ENCODE measurements around the gene UEVLD.
A peak's percentile ranks its signal among the peaks of the same experiment; 100 is the strongest.

The UEVLD gene

GRCh38 chr11:18580113-18580766 lies 8.3 kb downstream of the UEVLD start:
- no peak for FAIRE-seq

DNA sequence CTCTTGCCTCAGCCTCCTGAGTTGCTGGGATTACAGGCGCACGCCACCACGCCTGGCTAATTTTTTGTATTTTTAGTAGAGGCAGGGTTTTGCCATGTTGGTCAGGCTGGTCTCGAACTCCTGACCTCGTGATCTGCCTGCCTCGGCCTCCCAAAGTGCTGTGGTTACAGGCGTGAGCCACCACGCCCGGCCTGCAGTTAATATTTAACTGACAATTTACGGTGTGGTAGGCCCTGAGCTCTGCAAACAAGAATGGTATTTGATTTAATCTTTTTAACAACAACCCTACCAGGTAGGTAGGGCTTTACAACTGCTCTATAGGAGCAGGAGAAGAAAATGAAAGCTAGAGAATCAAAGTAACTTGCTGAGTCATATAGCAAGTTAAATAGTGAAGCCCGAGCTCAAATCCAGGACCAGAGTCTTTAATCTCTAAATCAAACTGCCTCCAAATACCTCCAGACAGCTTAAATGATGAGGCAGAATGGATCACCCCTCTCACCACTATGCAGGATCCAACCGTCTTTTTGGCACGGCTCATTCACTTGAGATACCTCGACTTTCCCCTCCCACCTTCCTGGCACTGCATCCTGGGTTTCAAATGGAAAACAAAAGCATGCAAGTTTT lies 9.4 kb downstream of the UEVLD start:
- FAIRE-seq, result no peak

GRCh38 chr11:18575361-18575760 lies 13.2 kb downstream of the UEVLD start:
- no peak for FAIRE-seq

DNA sequence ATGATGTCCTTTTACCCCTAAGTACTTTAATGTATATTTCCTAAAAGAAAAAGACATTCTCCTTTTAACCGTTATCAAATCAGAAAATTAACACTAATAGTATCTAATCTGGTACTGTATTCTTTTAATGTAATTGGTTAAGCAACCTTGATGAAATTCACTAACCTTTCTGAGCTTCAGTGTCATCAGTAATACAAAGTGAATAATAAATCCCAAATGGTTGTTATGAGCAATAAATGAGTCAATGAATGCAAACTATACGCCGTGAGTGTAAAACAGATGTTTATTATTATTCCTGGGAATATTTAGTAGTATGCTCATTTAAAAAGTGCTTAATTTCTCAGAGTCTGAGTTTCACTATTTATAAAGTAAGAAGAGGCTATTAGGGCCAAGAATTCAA lies 21.5 kb downstream of the UEVLD start:
- FAIRE-seq, result no peak

- no peak for FAIRE-seq
Observed at GRCh38 chr11:18566406-18566805, 22.1 kb downstream of the UEVLD start.

GRCh38 chr11:18564149-18564548 lies 24.4 kb downstream of the UEVLD start:
- no peak for FAIRE-seq

- FAIRE-seq, result no peak
Observed at GRCh38 chr11:18563090-18563730, 25.3 kb downstream of the UEVLD start.

DNA sequence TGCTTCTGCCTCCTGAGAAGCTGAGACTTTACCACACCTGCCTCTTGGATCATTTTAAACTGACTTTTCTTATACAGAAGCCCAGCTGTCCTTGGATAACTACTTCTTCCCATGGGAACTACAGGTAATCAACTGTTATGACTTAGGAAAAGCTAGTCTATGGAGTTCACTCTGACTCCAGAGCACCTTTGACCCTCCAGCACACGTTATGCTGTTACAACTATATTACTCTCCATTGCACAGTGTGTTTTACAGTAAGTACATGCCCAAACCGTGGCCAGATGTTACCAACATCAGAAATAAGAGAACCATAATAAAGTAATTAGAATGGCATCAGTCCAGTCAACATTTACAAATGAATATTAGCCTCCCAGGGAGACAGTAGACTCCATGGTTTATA lies 40.5 kb downstream of the UEVLD start:
- FAIRE-seq, result no peak

- peak; percentile 90 for FAIRE-seq
Observed at GRCh38 chr11:18540207-18541009, 48.1 kb downstream of the UEVLD start.

GRCh38 chr11:18536209-18536608 lies 52.3 kb downstream of the UEVLD start:
- no peak for FAIRE-seq

DNA sequence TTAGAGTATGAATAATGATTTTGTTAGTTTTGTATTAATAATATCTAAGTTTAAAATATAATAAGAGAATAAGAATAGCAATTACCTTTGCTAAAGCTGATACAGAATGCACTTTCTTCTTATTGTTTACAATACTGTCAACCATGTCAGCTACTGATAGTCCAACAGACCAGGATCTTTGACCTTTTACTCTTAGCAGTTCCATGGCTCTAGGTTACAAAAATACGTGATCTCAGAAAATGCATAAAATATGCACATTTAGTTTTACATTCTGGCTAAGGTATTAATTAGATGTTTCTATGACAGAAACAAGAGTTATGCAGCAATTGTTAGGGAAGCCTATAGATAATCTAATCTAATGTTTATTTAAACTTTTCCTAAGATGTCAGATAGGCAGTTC lies 54.3 kb downstream of the UEVLD start:
- FAIRE-seq, result no peak

DNA sequence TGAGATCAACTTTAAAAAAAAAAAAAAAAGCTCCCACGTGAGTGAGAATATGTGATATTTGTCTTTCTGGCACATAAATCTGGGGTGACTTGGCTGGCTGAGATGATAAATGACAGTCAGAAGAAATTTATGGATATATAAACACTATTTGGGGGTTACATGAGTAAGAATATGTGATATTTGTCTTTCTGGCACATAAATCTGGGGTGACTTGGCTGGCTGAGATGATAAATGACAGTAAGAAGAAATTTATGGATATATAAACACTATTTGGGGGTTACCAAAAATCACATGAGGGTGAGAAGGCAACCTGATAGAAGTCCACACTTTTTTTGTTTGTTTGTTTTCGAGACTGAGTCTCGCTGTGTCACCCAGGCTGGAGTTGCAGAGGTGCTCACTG lies 55.2 kb downstream of the UEVLD start:
- FAIRE-seq, result no peak

GRCh38 chr11:18527512-18527911 lies 61.0 kb downstream of the UEVLD start:
- no peak for FAIRE-seq

DNA sequence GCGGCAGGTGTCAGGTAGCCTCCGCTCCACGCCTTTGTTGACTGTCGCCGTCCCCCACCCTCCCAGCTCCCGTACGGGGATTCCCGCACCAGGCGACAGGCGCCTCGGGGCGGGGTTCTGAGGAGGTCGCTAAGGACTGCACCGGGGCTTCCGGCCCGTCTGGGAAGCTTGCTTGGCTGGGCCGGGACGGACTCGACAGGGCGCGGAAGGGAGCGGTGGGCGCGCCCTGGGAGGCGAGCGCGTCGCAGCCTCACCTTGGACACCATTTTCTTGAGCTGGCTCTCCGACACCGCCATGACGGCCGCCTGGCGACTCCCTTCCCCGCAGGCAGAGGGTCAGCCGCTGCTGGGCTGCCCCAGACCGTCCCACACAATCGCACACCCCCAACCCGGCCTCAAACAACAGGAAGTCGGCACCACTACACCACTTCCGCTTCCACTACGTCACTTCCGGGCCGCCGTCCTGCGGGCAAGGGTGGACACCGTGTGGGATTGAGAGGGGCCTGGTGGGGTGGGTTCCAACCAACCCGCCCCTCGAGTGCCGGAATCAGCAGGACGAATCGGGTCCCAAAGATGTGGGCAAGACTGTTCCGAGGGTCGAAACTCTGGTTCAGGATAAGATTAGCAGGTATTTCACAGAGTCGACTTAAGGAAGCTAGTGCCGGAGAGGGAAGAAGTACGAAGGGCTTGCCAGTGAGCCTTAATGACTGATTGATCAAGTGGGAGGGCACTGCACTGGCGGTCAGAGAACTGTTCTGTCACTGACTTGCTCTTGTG lies 61.8 kb downstream of the UEVLD start, which contains the start of gene TSG101:
Gene TSG101 (minus strand): TSS at position 422 of the 776 bp plus-strand sequence. CDS start 126 bp downstream, at position 296.
- peak; percentile 76 for FAIRE-seq

DNA sequence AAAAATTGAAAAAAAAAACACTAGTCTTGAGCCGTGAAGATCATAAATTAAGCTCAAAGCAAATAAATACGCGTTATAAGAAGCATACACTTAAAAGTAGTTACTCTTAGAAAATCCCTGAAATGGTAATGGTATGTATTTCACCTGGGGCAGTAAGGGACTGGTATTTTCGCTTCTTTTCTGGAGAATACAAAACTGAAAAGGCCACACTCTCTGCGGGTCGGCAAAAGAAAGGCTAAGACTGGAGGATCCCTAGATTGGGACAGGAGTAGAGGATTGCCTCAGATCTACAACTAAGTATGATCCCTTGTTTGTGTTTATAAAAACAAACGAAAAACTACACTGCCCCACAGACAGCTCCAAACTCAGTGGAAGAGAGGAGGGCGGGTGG lies 62.4 kb downstream of the UEVLD start:
- no peak for FAIRE-seq

- no peak for FAIRE-seq
Observed at GRCh38 chr11:18524248-18524647, 64.3 kb downstream of the UEVLD start.

GRCh38 chr11:18523084-18523483 lies 65.5 kb downstream of the UEVLD start:
- FAIRE-seq, result no peak

DNA sequence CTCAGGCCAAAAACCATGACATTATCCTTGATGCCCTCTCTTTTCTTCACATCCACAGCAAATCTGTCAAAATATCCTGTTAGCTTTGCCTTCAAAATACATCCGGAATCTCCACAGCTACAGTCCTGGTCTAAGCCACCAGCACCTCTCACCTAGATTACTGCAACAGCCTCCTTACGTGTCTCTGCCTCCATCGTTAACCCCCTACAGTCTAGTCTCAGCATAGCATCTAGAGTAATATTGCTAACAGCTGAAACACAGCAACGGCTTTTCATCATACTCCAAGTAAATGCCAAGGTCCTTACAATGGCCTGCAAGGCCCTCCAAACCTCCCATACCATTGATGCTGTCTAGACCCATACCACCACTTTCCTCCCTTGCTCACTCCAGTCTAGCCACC lies 66.1 kb downstream of the UEVLD start:
- no peak for FAIRE-seq

DNA sequence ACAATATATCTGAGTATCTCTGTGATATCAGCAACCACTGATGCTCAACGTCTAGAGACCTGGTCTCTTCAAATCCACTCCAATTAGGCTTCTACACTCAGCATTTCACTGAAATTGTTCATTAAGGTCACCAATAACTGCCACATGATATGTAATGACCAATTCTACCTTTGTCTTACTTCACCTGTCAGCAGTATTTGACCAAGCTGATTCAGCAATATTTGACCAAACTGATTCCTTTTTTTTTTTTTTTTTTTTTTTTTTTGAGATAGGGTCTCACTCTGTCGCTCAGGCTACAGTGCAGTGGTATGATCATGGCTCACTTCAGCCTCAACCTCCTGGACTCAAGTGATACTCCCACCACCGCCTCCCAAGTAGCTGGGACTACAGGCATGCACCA lies 67.4 kb downstream of the UEVLD start:
- FAIRE-seq, result no peak

DNA sequence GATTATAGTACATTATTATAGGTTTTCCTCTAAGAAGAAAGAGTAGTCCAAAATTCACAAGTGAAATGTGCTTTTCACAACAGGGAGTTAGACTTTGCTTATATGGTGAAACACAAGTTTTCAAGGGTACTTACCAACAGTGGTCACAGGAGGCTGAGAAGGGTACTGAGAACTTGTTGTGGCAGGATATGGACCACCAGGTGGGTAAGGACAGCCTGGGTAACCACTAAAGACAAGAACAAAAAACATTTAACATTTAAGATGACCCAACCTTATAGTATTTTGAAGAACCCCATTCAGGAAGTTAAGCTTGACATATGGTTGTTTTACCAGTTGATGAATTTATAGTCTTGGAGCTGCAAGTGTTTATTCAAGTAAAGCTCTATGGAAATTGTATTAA lies 86.2 kb downstream of the UEVLD start:
- FAIRE-seq, result no peak

- FAIRE-seq, result no peak
Observed at GRCh38 chr11:18501629-18502028, 86.9 kb downstream of the UEVLD start.

DNA sequence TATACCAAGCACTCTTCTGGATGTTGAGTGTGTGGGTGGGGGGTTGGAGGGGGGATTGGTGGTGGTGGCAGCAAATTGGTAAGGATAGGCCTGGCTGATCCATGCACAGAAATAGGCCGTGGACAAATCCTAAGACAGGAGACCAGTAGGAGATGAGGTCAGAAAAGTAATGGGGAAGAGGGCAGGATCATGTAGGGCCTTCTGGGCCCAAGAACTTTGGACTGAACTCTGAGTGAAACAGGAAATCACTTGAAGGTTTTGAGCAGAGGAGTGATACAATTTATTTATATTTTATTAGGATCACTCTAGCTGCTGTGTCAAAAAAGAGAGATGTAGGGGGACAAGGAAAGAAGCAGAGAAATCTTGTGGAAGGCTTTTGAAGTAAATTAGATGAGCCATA lies 90.5 kb downstream of the UEVLD start:
- FAIRE-seq, result no peak

GRCh38 chr11:18495703-18496102 lies 92.8 kb downstream of the UEVLD start:
- no peak for FAIRE-seq
